Mesothelial cell of epicardium (in vitro differentiated cells): Measurements from ENCODE around the gene PRRT1. TPM values are rescaled to one million over a fixed set of nuclear protein-coding genes. Genes with fewer than 3 reads are reported as not detected.

Experiments used
- DNase-seq, 2 experiments: peaks; one replicate each; pipeline ENCODE4 v3.0.0; 2021; ENCODE audit warnings: low spot score in 2 of 2; ENCODE audit not compliant: unreplicated experiment in 2 of 2
- H3K27ac Mint-ChIP-seq: 2 replicates; pipeline ENCODE4 v1.8.0; 2021; ENCODE audit warnings: mixed read lengths
- H3K27me3 Mint-ChIP-seq: 2 replicates; pipeline ENCODE4 v1.8.0; 2021; ENCODE audit warnings: low read depth, mixed read lengths
- H3K36me3 Mint-ChIP-seq: 2 replicates; pipeline ENCODE4 v1.8.0; 2021; ENCODE audit warnings: mixed read lengths
- H3K4me1 Mint-ChIP-seq: 2 replicates; pipeline ENCODE4 v1.8.0; 2021; ENCODE audit warnings: mixed read lengths
- H3K4me3 Mint-ChIP-seq: 2 replicates; pipeline ENCODE4 v1.8.0; 2021; ENCODE audit warnings: mild to moderate bottlenecking, moderate library complexity, mixed read lengths
- H3K9me3 Mint-ChIP-seq: 2 replicates; pipeline ENCODE4 v1.8.0; 2021; ENCODE audit warnings: mixed read lengths
- CTCF ChIP-seq: fragments of 200-600 bp; sonication (generic); IDR thresholded peaks from one replicate; pipeline ENCODE4 v1.5.0; 2021; ENCODE audit warnings: antibody characterized with exemption; ENCODE audit not compliant: unreplicated experiment
- total RNA-seq: library from RNA; stranded (reverse); gene quantifications from 3 replicates; pipeline ENCODE4 v1.2.1, GENCODE V29; 2021

The PRRT1 gene
- total RNA-seq, 1 donor from 2014 or later, result 3.0 TPM

GRCh38 chr6:32183483-32184083, 31.8 kb upstream of the PRRT1 start:
- Mint-ChIP-seq H3K4me1 (peaks cover 49% of the 10 kb centered on the region), H3K27me3 (no peaks in the 10 kb centered on the region), H3K9me3 (no peaks in the 10 kb centered on the region), H3K4me3 (no peak overlapping the region), H3K36me3 (peaks cover 28% of the 10 kb centered on the region), H3K27ac (peak overlapping the region; percentile 73)
- TF ChIP-seq CTCF, result no peak
- DNase-seq, result no peak

- no peak for TF ChIP-seq CTCF
- Mint-ChIP-seq H3K36me3 (peaks cover 28% of the 10 kb centered on the region), H3K27ac (peak overlapping the region; percentile 21), H3K9me3 (no peaks in the 10 kb centered on the region), H3K27me3 (no peaks in the 10 kb centered on the region), H3K4me1 (peaks cover 46% of the 10 kb centered on the region), H3K4me3 (no peak overlapping the region)
- DNase-seq, result no peak
Measured at GRCh38 chr6:32183030-32183429, 31.3 kb upstream of the PRRT1 start.

- DNase-seq, result no peak
- Mint-ChIP-seq H3K36me3 (peaks cover 25% of the 10 kb centered on the region), H3K27me3 (no peaks in the 10 kb centered on the region), H3K27ac (peak overlapping the region; percentile 21), H3K9me3 (no peaks in the 10 kb centered on the region), H3K4me1 (peaks cover 45% of the 10 kb centered on the region), H3K4me3 (no peak overlapping the region)
- TF ChIP-seq CTCF, result no peak
Measured at GRCh38 chr6:32182555-32182981, 30.8 kb upstream of the PRRT1 start.

DNA sequence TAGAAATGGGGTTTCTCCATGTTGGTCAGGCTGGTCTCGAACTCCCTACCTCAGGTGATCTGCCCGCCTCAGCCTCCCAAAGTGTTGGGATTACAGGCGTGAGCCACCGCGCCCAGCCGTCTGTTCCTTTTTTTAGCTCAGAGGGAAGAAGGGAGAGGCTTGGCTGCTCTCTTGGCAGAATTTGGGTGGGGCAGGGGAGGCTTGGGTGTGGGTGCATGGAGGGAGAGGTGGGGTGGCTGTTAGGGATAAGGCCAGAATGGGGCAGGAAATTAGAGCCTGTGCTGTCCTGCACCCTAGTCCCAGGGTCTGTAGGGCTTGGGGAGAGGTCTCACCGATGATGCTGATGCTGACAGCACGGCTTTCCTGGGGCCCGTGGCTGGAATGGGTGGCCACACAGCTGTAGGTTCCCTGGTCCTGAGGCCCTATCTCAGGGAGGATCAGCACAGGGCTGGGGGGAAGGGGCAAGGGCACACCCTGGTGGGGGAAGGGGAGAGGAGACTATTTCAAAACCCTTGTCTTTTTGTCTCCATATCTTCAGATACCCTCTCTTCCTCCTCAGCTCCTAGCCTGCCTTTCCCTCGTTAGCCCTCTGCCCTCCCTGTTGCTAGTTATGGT, 30.3 kb upstream of the PRRT1 start:
- H3K36me3 Mint-ChIP-seq, result peaks cover 21% of the 10 kb centered on the region
- peaks cover 46% of the 10 kb centered on the region for H3K4me1 Mint-ChIP-seq
- no peak overlapping the region for H3K27ac Mint-ChIP-seq
- no peaks in the 10 kb centered on the region for H3K9me3 Mint-ChIP-seq
- H3K4me3 Mint-ChIP-seq, result no peak overlapping the region
- H3K27me3 Mint-ChIP-seq, result no peaks in the 10 kb centered on the region
- DNase-seq, result no peak
- TF ChIP-seq CTCF, result no peak

DNA sequence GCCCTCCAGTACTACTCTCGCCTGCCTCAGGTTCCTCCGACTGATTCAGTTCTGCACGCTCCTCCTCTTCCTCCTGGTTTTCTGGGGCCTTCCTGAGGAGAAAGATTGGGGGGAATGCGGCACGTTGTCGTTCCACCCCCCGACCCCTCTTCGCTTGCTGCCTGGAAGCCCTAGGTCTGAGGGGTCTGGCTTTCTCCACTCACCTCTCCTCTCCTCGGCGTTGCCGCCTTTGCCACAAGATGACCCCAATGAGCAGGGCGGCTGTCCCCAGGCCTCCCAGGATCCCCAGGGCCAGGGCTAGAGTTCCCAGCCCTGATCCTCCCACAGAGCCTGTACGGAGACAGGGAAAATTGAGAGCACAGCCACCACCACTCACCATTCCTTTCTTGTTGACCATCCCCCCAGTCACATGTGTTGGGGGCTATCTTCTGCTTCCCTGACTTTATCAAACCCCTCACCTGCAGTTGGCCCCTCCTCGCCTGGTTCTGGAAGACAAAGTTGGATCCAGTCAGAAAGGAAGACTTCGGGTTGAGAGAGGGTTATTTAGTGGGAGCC, 29.5 kb upstream of the PRRT1 start:
- DNase-seq, result no peak
- Mint-ChIP-seq H3K4me1 (peaks cover 48% of the 10 kb centered on the region), H3K9me3 (no peaks in the 10 kb centered on the region), H3K4me3 (no peak overlapping the region), H3K36me3 (peaks cover 15% of the 10 kb centered on the region), H3K27ac (peak overlapping the region; percentile 15), H3K27me3 (no peaks in the 10 kb centered on the region)
- no peak for TF ChIP-seq CTCF
